Mesendoderm (in vitro differentiated cells): Measurements from ENCODE around the gene HLA-DMB. TPM values are rescaled to one million over a fixed set of nuclear protein-coding genes. Genes with fewer than 3 reads are reported as not detected.

Source experiments
- DNase-seq: peaks from one replicate; pipeline ENCODE4 v3.0.0; 2013
- H2AK5ac ChIP-seq: 2 replicates; pipeline ENCODE4 v1.6.1; 2013; ENCODE audit warnings: low read length, inconsistent platforms
- H2BK120ac ChIP-seq: 2 replicates; pipeline ENCODE4 v1.6.1; 2013; ENCODE audit warnings: low read depth, mild to moderate bottlenecking, low read length, moderate library complexity, mixed read lengths
- H2BK15ac ChIP-seq: replicated peaks from 2 replicates; pipeline ENCODE4 v1.6.1; 2013; ENCODE audit warnings: low read depth, mild to moderate bottlenecking, moderate library complexity
- H2BK5ac ChIP-seq: 2 replicates; pipeline ENCODE4 v1.6.1; 2013; ENCODE audit warnings: low read length, inconsistent platforms
- H3K18ac ChIP-seq: 2 replicates; pipeline ENCODE4 v1.6.1; 2013; ENCODE audit warnings: mild to moderate bottlenecking, low read length, mixed read lengths
- H3K23ac ChIP-seq: one replicate; pipeline ENCODE4 v1.6.1; 2013; ENCODE audit warnings: low read length
- H3K27ac ChIP-seq: 2 replicates; pipeline ENCODE4 v1.5.1; 2013; ENCODE audit warnings: low read depth, mild to moderate bottlenecking, inconsistent platforms, low read length, moderate library complexity
- H3K27me3 ChIP-seq: 2 replicates; pipeline ENCODE4 v1.6.1; 2013; ENCODE audit warnings: low read length, control low read depth, mild to moderate bottlenecking, inconsistent platforms; ENCODE audit not compliant: insufficient read depth, poor library complexity
- H3K36me3 ChIP-seq: 2 replicates; pipeline ENCODE4 v1.6.1; 2013; ENCODE audit warnings: low read length, inconsistent platforms; ENCODE audit not compliant: control insufficient read depth, insufficient read depth
- H3K4ac ChIP-seq: one replicate; pipeline ENCODE4 v1.6.1; 2013; ENCODE audit warnings: low read depth, mild to moderate bottlenecking, low read length, moderate library complexity
- H3K4me1 ChIP-seq: 2 replicates; pipeline ENCODE4 v1.6.1; 2013; ENCODE audit warnings: low read depth, low read length, inconsistent platforms; ENCODE audit not compliant: control insufficient read depth
- H3K4me2 ChIP-seq: 2 replicates; pipeline ENCODE4 v1.6.1; 2013; ENCODE audit warnings: low read length
- H3K4me3 ChIP-seq: 2 replicates; pipeline ENCODE4 v1.5.1; 2013; ENCODE audit warnings: mild to moderate bottlenecking, low read length
- H3K56ac ChIP-seq: one replicate; pipeline ENCODE4 v1.6.1; 2013; ENCODE audit warnings: low read length
- H3K79me1 ChIP-seq: 2 replicates; pipeline ENCODE4 v1.6.1; 2013; ENCODE audit warnings: low read length, inconsistent platforms
- H3K79me2 ChIP-seq: 2 replicates; pipeline ENCODE4 v1.6.1; 2013; ENCODE audit warnings: mild to moderate bottlenecking, low read length; ENCODE audit not compliant: control insufficient read depth, insufficient read depth
- H3K9ac ChIP-seq: 2 replicates; pipeline ENCODE4 v1.6.1; 2013; ENCODE audit warnings: low read length, inconsistent platforms
- H4K5ac ChIP-seq: one replicate; pipeline ENCODE4 v1.6.1; 2013; ENCODE audit warnings: low read length
- H4K8ac ChIP-seq: one replicate; pipeline ENCODE4 v1.6.1; 2013; ENCODE audit warnings: low read depth, mild to moderate bottlenecking, control low read depth, low read length, moderate library complexity
- WGBS: extraction: QIAGEN DNeasy Blood & Tissue Kit; methylation state at CpG from one replicate; pipeline ENCODE4 v1.1.7; 2013; ENCODE audit warnings: low lambda C conversion rate, missing lambda C conversion rate; ENCODE audit not compliant: insufficient coverage; ENCODE audit errors: extremely low coverage; 5-methylcytosine and 5-hydroxymethylcytosine counted together
- small RNA-seq: library from polyadenylated mRNA; stranded (forward); fragments of <200 nt; extraction: miRNeasy Mini kit (QIAGEN cat#:217004); gene quantifications from one replicate; pipeline ENCODE3, GENCODE V24; 2013; ENCODE audit not compliant: insufficient read depth

HLA-DMB gene

GRCh38 chr6:32887616-32888015 lies 53.2 kb downstream of the HLA-DMB start:
- no peak overlapping the region for H3K18ac ChIP-seq
- H4K8ac ChIP-seq, result no peak overlapping the region
- no peak overlapping the region for H3K4ac ChIP-seq
- no peaks in the 10 kb centered on the region for H3K79me2 ChIP-seq
- no peak overlapping the region for H2AK5ac ChIP-seq
- no peak overlapping the region for H2BK5ac ChIP-seq
- no peak for DNase-seq
- H3K36me3 ChIP-seq, result no peaks in the 10 kb centered on the region
- no peak overlapping the region for H4K5ac ChIP-seq
- no CpG with 5 or more reads among the region's 5 CpGs for WGBS
- H3K56ac ChIP-seq, result no peak overlapping the region
- no peak overlapping the region for H3K23ac ChIP-seq
- no peaks in the 10 kb centered on the region for H3K79me1 ChIP-seq
- H2BK120ac ChIP-seq, result no peak overlapping the region
- no peak overlapping the region for H3K9ac ChIP-seq
- no peak overlapping the region for H3K4me2 ChIP-seq
- H3K27ac ChIP-seq, result no peak overlapping the region
- no peaks in the 10 kb centered on the region for H3K27me3 ChIP-seq
- no peaks in the 10 kb centered on the region for H3K4me1 ChIP-seq
- H2BK15ac ChIP-seq, result no peak overlapping the region
- no peak overlapping the region for H3K4me3 ChIP-seq

- Histone ChIP-seq H3K27ac (no peak overlapping the region), H3K4ac (no peak overlapping the region), H3K9ac (no peak overlapping the region), H4K8ac (no peak overlapping the region), H3K36me3 (no peaks in the 10 kb centered on the region), H3K4me1 (no peaks in the 10 kb centered on the region), H3K23ac (no peak overlapping the region), H2BK5ac (no peak overlapping the region), H3K18ac (no peak overlapping the region), H2BK120ac (no peak overlapping the region), H3K4me3 (no peak overlapping the region), H2AK5ac (no peak overlapping the region), H2BK15ac (no peak overlapping the region), H4K5ac (no peak overlapping the region), H3K79me2 (no peaks in the 10 kb centered on the region), H3K27me3 (no peaks in the 10 kb centered on the region), H3K56ac (no peak overlapping the region), H3K4me2 (no peak overlapping the region), H3K79me1 (no peaks in the 10 kb centered on the region)
- no peak for DNase-seq
- no CpG with 5 or more reads among the region's 3 CpGs for WGBS
These were observed 54.0 kb downstream of the HLA-DMB start for GRCh38 chr6:32886681-32887383.

DNA sequence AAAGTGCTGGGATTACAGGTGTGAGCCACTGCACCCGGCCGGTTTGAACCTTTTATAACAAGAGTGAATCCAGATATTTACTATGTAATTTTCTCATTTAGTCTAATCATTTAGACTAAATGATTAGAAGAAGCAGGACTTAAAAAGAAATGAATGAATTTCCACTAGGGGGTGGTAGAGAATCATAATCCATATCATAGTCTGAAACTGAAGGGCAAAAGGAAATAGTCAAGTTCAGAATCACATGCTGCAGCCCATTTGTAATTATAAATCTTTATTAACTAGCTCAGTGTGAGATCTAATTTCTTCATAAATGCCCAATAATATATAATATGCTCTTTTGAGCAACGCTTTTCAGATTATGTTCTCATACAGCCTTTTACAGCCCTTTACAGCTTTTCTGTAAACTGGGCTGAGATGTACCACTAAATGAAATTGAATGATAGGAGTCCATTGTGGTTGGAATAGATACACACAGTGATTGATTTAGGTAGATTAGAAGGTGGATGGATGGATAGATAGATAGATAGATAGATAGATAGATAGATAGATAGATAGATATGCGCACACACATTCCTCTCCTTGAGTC lies 55.0 kb downstream of the HLA-DMB start:
- Histone ChIP-seq H3K4me2 (no peak overlapping the region), H3K9ac (no peak overlapping the region), H3K56ac (no peak overlapping the region), H3K27ac (no peak overlapping the region), H3K79me1 (no peaks in the 10 kb centered on the region), H3K4me3 (no peak overlapping the region), H3K18ac (no peak overlapping the region), H4K5ac (no peak overlapping the region), H2BK15ac (no peak overlapping the region), H2BK5ac (no peak overlapping the region), H3K23ac (no peak overlapping the region), H3K4ac (no peak overlapping the region), H3K36me3 (no peaks in the 10 kb centered on the region), H3K79me2 (no peaks in the 10 kb centered on the region), H4K8ac (no peak overlapping the region), H2AK5ac (no peak overlapping the region), H2BK120ac (no peak overlapping the region), H3K27me3 (no peaks in the 10 kb centered on the region), H3K4me1 (no peaks in the 10 kb centered on the region)
- no CpG with 5 or more reads among the region's 4 CpGs for WGBS
- peak; percentile 69 for DNase-seq

Small RNAs within 50 kb of the gene (small RNA-seq; reads per million reads assigned to genes)
- gene HLA-Z, result not detected
